ENCODE data around the gene ZNF638.

ZNF638 gene

DNA sequence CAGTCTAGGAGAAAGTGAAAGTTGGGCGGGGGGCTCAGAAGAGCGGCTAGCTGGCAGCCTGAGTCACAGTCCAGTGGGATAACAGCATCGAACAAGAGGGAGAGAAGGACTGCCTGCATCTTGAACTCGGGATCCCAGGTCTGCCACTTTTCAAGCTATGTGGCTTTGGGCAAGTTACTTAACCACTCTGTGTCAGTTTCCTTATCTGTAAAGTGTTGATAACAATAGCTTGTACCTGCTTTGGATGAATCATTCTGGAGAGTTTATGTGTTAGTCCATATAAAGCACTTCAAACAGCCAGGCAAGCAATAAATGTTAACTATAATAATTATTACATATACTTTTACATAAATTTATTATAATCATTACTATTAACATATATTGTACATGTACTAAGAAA lies 126.3 kb downstream of the ZNF638 start:
- no peak for DNase-seq

DNA sequence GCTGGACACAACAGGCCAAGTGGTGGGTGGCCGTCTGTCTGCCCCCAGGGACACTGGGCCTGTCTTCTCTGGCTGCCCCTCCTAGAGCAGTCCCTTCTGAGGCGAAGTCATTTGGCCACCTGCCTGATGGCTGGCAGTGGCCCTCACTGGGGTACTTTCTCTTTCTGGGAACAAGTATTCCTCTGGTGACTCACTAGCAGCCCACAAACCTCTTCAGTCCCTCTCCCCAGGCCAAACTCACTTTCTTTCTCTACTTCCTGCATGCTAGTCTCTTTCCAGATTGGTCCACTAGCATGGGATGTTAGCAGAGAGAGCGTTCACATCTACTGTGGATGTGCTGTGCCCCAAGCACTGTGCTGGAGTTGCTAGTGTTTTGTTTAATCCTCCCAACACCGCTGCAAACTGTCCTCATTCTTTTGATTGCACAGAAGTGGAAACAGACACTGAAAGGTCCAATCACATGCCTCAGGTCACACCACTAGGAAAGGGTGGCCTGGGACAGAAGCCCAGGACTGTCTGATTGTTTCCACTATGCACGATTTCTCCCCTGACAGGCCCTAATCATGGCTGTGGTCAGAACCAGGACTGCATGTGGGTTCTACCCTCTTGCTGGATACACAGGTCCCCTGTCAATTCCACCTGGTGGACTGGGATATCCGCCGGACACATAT lies 127.0 kb downstream of the ZNF638 start:
- no peak for DNase-seq

DNA sequence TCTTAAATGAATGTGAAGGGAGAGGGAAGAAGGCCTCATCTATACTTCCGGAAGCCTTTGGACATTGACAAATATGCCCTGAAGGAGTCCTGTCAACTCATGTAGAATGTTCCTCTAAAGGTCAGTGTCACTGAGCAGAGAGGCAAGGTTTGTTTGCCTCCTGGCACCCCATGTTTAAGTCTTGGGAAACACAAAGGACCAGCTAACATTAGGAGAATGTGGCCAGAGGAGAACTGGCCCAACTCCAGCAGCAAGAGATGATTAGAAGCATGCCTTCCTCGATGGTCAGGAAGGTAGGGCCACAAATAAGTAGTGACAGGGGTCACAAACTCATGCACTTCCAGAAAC lies 127.5 kb downstream of the ZNF638 start:
- no peak for DNase-seq

DNA sequence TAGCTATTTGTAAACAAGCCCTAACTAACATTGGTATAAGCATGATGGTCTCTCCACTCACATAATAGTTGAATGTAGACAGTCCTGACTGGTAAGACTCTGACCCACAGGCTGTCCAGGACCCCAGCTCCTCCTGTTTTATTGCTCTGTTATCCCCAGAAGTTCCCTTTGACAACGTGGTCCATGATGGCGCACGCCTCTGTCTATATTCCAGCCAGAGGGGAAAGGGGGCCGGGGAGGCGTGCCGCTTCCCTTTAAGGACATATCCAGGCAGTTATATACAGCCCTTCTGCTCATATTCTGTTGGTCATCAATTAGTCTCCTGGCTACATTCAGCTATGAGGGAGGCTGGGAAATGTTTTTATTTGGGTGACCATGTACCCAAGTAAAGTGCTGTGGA lies 128.5 kb downstream of the ZNF638 start:
- DNase-seq, result no peak

DNA sequence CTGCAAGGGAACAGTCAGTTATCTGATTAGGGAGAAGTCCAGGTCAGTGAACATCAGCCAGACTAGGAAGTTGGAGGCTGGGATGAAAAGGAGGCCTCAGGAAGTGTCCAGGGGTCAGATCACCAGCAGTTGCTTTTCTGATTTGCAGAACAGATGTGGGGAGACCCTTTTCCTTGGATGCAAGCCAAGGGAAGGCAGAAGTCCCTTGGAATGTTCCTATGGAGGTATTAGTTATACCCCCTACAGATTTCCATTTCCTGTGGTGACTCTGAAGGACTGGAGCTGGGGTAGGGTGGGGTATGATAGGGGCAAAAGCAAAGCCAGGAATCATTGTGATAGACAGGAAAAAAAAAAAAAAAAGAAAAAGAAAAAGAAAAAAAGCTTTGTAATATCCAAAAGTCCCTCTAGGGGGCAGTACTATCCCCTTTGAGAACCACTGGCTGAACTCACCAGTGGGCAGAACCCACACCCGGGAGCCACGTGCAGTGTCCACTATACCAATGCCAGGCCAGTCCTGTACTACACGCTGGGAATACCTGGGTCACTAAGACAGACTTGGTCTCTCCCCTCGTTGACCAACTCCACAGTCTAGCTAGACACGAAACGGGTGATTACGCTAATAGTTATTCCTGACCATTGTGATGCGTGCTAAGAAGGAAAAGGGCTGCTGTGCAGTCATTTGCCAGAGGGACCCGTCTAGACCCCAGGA lies 129.2 kb downstream of the ZNF638 start:
- peak; percentile 36 for DNase-seq

DNA sequence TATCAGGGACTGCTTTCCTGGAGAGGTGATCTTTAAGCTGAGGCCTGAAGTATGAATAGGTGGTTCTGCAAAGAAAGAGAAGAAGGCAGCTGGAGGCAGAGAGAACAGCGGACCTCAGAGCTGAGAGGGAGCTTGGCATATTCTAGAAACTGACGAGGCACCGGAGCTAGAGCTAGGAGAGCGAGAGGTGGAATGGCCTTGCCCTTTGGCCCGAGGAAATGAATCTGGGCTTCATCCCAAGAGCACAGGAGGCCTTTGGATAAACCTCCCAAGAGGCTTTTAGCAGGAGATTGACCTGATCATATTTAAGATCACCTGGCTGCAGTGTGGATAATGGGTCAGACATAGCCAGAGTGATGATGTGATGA lies 129.7 kb downstream of the ZNF638 start:
- DNase-seq, result no peak

DNA sequence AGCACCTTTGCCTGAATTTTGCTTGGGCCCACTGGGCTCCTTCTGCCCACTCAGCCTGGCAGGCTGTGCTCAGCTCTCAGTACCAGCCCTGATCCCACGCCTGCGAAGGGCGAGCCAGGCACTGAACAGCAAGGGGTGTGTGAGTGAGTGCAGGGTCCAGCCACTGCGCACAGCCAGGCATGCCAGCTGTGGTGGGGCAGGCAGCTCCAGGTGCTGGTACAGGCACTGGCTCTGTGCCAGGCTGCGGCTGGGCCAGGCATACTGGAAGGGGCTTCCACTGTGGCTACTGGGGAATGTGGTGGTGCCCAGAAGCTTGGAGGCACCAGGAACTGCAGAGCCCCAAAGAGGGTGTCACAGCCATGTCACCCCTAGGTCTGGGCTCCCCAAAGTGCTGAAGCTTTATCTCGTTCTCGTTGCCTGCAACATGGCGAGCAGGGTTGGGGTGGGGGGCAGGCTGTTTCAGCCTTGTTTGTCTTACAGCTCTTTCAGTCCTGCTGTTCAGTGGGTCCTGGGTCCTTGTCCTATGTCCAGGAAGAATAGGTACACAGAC lies 130.5 kb downstream of the ZNF638 start:
- DNase-seq, result no peak

DNA sequence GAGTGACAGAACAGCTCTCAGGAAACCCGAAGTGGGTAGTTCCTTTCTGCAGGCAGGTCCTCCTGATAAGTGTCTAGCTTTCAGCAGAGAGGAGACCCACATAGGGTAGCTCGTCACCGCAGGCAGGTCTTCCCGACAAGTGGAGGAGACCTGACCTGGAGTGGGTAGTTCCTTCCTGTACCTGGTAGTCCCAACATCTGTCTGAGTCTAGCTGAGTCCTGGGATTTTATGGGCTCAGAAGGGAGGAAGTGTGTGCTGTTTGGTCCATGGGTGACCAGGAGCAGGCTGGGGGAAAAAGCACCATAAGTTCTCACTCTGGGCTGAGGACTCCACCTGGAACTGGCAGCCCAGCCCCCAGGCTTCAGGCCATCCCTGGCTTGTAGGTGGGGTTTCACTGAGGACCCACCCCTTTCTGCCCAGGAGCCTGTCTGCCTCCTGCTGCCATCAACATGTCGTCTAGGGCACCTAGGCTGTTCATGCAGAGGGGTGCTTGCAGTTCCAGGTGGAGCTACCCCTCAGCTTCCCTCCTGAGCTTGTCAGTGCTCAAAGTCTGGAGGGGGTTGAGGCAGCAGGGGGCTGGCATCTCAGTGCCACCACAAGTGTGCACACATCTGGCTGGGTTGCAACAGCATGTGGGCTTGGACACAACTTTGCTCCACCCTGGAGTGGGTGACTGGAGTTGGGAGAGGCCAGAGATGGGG lies 131.2 kb downstream of the ZNF638 start:
- DNase-seq, result no peak

DNA sequence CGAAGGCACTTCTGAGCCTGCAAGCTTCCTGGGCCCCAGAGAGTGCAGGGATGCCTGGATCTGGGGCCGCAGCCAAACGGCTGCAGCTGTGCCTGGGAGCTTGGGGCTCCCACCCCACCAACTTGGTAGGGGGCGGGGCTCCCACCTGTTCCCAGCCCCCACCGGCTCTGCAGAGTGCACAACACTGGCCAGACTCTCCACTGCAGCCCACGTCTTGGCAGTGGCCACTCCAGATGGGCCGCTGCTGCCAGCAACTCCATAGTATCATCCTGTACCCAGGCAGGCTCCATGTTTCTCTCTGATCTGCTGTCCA lies 131.7 kb downstream of the ZNF638 start:
- no peak for DNase-seq

GRCh38 chr2:71464389-71464788 lies 132.8 kb downstream of the ZNF638 start:
- DNase-seq, result no peak

DNA sequence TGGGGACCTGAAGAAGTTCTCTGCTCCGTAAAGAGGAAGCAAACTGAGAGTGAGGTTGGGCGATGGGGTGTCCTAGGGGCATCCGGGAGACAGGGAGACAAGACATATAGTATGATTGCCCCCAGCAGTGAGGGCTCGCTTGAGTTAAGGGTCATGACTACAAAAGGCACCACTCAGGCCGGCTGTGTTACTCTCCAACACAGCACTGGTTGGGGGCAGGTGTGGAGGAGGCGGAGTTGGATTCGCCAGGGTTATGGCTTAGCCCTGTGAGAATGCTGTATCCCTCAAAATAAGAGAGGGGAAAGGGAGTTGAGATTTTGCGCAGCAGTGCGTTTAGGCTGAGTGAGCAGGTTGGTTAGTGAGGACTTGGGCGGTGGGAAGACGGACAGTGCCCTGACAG lies 133.8 kb downstream of the ZNF638 start:
- no peak for DNase-seq

DNA sequence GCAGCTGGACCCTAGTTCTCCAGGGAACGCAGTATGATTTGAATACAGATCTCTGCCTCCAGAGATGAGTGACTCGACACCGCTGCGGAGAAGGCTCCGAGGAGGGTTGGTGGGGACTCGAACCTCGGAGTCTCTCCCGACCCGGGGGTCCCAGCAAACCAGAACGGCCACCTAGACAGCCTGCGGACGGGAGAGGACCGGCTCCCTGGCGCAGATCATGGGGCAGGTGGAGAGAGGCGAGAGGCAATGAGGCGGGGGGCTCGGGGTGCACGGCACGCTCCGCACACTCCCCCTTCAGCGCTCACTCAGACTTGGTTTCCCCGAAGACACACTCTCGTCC lies 134.3 kb downstream of the ZNF638 start:
- no peak for DNase-seq

GRCh38 chr2:71466301-71467179 lies 135.0 kb downstream of the ZNF638 start:
- DNase-seq, result no peak

GRCh38 chr2:71467180-71467815 lies 135.7 kb downstream of the ZNF638 start:
- no peak for DNase-seq

DNA sequence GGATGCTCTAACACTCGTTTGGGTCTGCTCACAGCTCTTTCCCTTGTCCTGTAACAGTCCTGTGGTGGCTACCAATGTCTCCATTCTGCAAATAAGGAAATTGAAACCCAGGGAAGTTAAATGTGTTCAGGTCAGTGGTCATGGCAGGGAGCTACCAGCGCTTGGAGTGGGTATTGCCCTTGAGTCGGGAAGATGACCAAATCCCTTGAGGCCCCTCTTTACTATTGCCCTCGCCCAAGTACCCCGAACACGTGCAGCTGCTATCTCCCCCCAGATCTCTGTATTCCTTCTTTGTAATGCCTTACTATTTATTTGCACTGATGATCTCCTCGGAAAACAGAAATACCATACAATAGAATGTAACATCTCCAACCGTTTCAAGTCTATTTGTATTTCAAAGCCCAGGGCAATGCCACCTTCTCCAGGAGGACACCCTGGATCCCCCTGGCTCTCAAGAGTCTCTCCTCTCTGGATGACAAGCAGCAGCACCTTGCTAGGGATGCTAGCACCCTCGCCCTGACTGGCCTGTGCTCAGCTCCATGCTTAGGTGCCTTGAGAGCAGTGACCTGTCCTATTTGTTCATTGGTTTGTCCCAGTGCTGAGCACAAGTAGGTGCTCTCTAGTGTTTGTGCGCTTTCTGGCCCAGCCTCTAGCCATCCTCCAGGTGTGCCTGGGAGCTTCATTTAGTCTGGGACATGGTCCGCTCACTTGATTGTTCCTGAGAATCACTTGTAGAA lies 136.9 kb downstream of the ZNF638 start:
- DNase-seq, result no peak

DNA sequence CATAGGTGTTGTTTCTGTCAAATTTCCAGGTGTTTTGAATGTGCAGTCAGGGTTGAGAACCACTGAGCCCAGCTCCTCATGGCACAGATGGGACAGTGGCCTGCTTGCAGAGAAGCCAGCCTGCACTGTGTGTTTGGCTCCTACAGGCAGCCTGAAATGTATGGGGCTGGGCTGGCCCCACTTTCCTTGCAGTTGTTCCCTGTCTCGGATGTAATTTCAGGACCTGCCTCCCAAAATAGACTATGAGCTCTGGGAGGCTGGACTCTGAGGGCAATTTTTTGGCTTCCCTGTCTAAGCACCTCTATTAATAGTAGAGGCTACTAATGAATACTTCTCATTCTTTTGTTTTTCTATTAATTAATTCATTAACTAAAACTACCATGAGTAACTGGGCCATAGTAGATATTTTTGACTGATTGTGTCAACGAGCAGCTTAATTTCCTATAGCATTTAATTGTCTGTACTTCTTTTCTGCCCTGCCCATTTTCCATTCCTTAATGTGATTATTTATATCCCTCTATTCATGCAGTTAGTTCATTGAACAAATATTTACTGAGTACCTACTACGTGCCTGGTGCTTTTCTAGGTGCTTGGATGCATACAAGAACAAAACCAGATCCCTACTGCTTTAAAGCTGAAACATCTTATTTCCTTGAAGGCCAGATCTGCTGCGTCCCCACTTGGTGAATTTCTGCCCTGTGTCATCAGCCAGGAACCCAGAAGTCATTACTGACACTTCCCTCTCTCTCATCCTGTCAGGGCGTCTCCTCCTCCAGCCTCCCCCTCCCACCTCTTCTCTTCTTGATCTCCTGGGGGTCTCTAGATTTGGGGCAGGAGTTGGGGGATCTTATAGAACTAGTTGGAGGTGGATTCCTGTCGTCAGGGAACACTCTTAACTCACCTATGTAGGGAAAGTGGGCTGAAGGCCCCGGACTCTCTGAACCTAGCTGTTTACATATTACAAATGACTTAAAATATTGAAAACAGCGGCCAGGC lies 138.1 kb downstream of the ZNF638 start:
- DNase-seq, result no peak

DNA sequence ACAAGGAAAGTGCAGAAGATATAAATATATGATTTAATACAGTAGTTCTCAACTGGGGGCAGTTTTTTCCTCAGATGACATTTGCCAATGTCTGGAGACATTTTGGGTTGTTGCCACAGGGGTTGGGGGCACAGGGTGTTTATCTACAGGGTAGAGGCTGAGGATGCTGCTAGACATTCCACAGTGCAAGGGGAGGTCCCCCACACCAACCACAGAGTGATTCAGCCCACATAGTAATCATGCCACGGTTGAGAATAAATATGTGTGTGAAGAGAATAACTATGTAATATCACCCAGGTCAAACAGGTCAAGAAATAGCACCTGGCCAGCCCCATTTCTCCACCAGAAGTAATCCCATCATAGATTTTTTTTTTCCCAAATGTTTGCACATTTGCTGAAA lies 139.7 kb downstream of the ZNF638 start:
- DNase-seq, result peak; percentile 74

DNA sequence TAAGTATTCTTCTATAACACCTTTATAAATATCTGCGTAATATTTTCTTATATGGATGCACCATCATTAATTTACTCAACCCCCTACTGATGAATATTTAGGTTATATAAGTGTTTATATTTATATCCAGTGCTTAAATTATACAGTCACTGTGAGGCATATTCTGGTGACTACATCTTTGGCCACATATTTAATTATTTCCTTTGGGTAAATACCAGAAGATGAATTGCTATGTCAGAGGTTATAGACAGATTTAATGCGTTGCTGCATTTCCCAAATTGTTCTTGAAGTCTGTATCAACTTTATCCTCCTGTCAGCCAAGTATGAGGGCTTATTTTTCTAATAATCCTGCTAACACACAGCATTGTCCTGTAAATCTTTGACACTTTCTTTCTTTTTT lies 140.4 kb downstream of the ZNF638 start:
- DNase-seq, result no peak

DNA sequence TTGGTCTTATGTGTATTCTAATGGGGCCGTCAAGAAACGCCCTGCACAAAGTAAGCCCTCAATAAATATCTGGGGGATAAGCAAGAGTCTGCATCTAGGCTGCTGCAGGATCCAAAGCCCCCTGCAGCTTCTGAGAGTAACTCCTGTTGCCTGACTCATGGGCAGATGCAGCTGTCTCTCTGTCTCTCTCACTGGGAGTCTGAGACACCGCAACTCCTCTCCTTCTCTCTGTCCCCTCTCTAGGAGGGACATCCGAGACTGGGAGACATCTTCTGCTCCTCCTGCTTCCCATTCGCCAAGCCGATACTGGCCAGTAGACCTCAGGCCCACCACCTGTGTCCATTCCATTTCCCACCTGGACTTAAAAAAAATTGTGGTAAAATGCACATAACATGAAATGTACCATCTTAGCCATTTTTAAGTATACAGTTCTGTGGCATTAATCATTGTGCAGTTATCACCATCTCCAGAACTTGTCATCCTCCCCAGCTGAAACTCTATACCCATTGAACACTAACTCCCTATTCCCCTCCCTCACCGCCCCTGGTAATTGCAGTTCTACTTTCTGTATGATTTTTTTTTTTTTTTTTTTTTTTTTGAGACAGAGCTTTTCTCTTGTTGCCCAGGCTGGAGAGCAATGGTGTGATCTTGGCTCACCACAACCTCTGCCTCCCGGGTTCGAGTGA lies 141.9 kb downstream of the ZNF638 start:
- no peak for DNase-seq

- DNase-seq, result no peak
Measured at GRCh38 chr2:71474116-71474743, 142.6 kb downstream of the ZNF638 start.
